Measurements from ENCODE around the gene GAS2L2.

Gene GAS2L2

GRCh38 chr17:35694906-35695305 lies 58.1 kb downstream of the GAS2L2 start:
- H3K4me3 Mint-ChIP-seq, result no peak overlapping the region
- H3K36me3 Mint-ChIP-seq (ENCODE audit: low read depth), result peaks cover 42% of the 10 kb centered on the region
- H3K9me3 Mint-ChIP-seq, result no peaks in the 10 kb centered on the region
- TF ChIP-seq CTCF (IDR thresholded peaks at IDR 0.05; ENCODE audit: unreplicated experiment in 3 of 3), result no peak
- H3K27me3 Mint-ChIP-seq (ENCODE audit: low read depth), result no peaks in the 10 kb centered on the region
- no peak overlapping the region for H3K27ac Mint-ChIP-seq
- no peaks in the 10 kb centered on the region for H3K4me1 Mint-ChIP-seq

Measured in nephron (organoid).